Transverse colon (tissue), 4 donors: ENCODE results near the gene C5orf63.

Source experiments
- CTCF ChIP-seq, 5 experiments: fragments of 200-600 bp in 3 of 5; fragments of 450-650 bp in 2 of 5; sonication (generic) in 3 of 5; IDR thresholded peaks; 1 replicate in 2 of 5; 2 replicates in 3 of 5; pipeline ENCODE4 v1.5.1; 2016 to 2017; ENCODE audit warnings: antibody characterized with exemption in 5 of 5, inconsistent platforms in 3 of 5, mild to moderate bottlenecking in 2 of 5, moderate library complexity in 1 of 5
- EP300 ChIP-seq: sonication (generic); formaldehyde crosslinking; IDR thresholded peaks from one replicate; pipeline ENCODE4 v1.6.1; 2017; ENCODE audit warnings: antibody characterized with exemption, low read depth
- POLR2A ChIP-seq: fragments of 450-650 bp; IDR thresholded peaks from one replicate; pipeline ENCODE4 v1.6.1; 2016; ENCODE audit warnings: antibody characterized with exemption, mild to moderate bottlenecking, moderate library complexity
- POLR2AphosphoS5 ChIP-seq, 3 donors: sonication (generic); formaldehyde crosslinking; IDR thresholded peaks; one replicate each; pipeline ENCODE4 v1.6.1; 2016; ENCODE audit warnings: antibody characterized with exemption in 3 of 3

- TF ChIP-seq EP300: no peak
- TF ChIP-seq CTCF (IDR thresholded peaks at IDR 0.05): no peak
- TF ChIP-seq POLR2A: no peak
- TF ChIP-seq POLR2AphosphoS5 (IDR thresholded peaks at IDR 0.05): no peak
Observed at GRCh38 chr5:127070243-127070642, 3.1 kb downstream of the C5orf63 start.
